ENCODE data around the gene FAM117B.
"Not testable (repeated sequence)": the region's sequence is repeated elsewhere in the genome, so short reads cannot be mapped to it uniquely, and the experiment has no call there.

Gene FAM117B

DNA sequence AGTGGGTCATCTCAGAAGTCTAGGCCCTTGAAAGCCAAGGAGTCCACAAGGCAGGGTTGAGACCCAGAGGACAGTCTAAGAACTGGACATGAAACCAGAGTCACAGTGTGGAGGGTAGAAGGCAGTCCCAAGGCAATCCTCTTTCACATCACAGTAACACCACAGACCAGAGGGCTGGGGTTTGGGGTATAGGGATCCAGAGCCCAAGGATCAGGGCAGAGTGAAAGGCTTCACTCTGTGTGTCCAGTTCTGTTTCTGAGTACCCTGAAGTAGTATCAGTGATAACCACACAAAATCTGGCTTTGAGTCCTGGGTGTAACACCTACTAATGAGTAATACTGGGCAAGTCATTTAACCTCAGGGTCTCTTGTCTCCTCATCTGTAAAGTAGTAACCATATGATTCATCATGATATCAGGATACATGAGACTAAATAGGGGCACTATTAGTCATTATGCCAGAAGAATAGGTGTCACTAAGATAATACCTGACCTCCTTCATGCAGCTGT lies 145.8 kb downstream of the FAM117B start:
- no peak overlapping the region for H3K4me3 ChIP-seq (ENCODE audit: low read length)
- no peak for DNase-seq (ENCODE audit: low read depth, low spot score)

DNA sequence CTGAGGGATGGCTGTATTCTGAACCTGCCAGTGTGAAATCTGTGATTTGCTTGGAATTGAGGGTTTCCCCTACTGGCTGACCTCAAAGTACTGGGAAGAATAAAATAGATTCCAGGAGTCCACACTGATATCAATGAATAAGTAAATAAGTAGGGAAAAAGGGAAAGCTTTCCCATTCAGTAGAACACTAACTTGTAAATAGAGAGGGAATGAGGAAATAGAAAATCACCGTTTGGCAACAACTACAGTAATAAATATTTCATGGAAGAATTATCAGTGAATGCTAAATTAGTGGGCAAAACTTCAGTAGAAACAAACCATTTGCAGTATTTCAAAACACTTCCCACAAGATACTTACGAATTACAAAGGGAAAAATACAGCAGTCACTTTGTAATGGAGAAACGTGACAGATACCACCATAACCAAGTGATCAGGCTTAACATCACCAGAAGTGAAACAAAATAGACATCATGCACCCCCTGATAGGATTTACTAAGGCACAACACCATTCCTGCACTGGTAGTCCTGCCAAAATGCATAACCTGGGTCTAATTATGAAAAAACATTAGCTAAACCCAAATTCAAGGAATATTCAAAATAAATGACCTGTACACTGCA lies 148.3 kb downstream of the FAM117B start:
- no peak overlapping the region for H3K4me3 ChIP-seq (ENCODE audit: low read length)
- DNase-seq (ENCODE audit: low read depth, low spot score), result no peak

DNA sequence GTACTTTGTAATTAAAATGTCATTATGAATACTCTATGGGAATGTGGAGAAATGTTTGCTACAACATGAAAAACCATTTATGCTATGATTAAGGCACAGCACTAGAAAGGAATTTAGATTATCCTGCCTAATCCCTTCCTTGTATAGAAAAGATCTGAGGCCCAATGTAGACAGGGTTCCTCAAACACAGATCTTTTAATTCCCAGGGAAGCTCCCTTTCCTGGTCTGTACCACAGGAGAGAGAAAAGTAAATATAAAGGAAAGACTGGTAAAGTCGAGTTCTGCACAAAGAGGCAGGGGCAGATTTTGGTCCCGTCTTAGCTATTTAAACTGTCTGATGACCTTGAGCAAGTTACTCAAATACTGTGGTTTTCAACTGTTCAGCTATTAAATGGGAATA lies 152.1 kb downstream of the FAM117B start:
- no peak overlapping the region for H3K4me3 ChIP-seq (ENCODE audit: low read length)
- DNase-seq (ENCODE audit: low read depth, low spot score), result no peak

DNA sequence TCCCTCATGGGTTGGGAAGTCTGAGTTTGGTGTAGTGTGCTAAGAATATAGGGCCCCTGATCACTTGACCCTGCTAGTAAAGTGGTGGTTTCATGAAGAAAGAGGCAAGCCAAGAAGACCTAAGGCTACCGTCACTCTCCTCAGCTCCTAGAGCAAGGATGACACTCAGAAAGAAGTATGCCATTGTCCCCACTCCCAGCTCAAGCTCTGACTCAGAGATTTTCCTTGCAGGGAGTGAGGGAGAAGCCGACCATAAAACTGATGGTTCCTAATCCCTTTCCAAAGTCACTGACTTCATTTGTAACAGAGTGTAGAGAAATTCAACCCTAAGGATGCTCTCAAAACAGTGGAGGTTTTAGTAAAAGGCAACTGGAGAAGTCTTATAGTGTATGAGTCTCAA lies 155.9 kb downstream of the FAM117B start:
- DNase-seq (ENCODE audit: low read depth, low spot score), result no peak
- H3K4me3 ChIP-seq (ENCODE audit: low read length), result no peak overlapping the region

DNA sequence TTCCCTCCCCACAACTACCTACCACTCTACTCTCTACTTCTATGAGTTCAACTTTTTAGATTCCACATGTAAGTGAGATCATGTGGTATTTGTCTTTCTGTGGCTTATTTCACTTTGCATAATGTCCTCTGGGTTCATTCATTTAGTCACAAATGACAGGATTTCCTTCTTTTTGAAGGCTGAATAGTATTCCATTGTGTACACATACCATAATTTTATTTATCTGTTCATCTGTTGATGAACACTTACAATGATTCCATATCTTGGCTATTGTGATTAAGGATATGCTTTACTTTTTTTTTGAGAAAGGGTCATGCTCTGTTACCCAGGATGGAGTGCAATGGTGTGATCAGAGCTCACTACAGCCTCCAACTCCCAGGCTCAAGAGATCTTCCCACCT lies 163.2 kb downstream of the FAM117B start:
- DNase-seq (ENCODE audit: low read depth, low spot score), result no peak
- no peak overlapping the region for H3K4me3 ChIP-seq (ENCODE audit: low read length)

DNA sequence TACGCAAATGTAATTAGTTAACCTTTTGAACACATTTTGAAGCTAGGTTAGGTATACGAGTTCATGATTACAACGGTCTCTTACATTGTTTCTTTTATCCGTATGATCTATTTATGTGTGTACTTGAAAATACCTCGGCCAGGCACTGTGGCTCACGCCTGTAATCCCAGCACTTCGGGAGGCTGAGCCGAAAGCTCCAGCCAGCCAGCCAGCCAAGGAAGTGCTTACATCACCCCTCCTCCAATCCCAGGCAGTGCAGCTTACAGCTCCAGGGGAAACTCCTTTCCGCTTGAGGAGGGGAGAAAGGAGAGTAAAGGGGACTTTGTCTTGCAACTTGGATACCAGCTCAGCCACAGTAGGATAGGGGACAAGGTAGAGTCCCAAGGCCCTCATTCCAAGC lies 171.1 kb downstream of the FAM117B start:
- not testable (repeated sequence) for H3K4me3 ChIP-seq (ENCODE audit: low read length); DNase-seq (ENCODE audit: low read depth, low spot score)

DNA sequence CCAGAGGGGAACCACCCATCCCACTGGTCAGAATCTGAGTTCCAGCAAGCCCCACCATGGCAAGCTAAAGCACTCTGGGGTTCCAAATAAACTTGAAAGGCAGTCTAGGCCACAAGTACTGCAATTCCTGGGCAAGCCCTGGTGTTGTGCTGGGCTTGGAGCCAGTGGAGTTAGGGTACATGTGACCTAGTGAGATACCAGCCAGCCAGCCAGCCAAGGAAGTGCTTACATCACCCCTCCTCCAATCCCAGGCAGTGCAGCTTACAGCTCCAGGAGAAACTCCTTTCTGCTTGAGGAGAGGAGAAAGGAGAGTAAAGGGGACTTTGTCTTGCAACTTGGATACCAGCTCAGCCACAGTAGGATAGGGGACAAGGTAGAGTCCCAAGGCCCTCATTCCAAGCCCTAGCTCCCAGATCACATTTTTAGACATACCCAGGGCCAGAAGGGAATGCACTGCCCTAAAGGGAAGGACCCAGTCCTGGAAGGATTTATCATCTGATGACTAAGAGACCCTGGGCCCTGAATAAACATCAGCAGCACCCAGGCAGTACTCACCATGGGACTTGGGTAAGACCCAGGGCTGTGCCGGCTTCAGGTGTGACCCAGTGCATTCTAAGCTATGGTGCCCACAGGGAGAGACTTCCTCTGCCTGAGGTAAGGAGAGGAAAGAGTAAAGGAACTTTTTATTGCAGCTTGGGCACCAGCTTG lies 172.8 kb downstream of the FAM117B start:
- not testable (repeated sequence) for DNase-seq (ENCODE audit: low read depth, low spot score); H3K4me3 ChIP-seq (ENCODE audit: low read length)

DNA sequence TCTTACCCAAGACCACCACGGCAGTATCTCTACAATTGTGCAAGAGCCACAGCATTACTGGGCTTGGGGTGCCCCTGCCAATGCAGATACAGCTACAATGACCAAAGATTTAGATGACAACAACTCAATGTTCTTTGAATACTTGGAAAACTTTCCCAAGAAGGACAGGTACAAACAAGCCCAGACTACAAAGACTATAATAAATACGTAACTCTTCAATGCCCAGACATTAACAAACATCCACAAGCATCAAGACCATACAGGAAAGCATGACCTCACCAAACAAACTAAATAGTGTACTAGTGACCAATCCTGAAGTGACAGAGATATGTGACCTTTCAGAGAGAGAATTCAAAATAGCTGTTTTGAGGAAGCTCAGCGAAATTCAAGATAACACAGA lies 174.0 kb downstream of the FAM117B start:
- no peak overlapping the region for H3K4me3 ChIP-seq (ENCODE audit: low read length)

DNA sequence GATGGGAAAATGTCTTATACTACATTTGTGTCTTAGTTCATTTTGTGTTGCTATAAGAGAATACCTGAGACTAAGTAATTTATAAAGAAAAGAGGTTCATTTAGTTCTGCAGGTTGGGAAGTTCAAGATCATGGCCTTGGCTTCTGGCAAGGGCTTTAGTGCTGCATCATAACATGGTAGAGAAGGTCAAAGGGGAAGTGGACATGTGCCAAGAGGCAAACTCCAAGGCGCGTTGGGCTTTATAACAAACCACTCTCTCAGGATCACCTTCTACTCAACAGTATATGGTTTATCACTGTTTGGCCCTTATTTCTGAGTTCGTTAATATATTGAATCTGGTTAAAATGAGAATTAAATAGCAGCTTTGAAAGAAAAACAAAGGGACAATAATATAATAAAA lies 178.6 kb downstream of the FAM117B start:
- no peak overlapping the region for H3K4me3 ChIP-seq (ENCODE audit: low read length)
- DNase-seq (ENCODE audit: low read depth, low spot score), result no peak

More for the DNA sequence above, 174.0 kb downstream of the FAM117B start:
- DNase-seq (ENCODE audit: low read depth, low spot score), result no peak

DNA sequence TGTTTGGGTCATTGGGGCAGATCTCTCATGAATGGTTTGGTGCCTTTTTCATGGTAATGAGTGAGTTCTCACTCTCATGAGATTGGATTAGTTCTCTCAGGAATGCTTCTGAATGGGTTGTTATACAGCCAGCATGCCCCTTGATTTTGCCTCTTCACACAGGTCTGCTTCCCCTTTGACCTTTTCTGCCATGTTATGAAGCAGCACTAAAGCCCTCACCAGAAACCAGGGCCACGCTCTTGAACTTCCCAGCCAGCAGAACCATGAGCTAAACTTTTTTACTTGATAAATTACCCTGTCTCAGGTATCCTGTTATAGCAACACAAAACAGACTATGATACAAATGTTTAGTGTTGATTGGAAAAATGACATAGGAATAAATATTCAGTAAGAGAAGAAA lies 179.5 kb downstream of the FAM117B start:
- H3K4me3 ChIP-seq (ENCODE audit: low read length), result no peak overlapping the region
- DNase-seq (ENCODE audit: low read depth, low spot score), result no peak

DNA sequence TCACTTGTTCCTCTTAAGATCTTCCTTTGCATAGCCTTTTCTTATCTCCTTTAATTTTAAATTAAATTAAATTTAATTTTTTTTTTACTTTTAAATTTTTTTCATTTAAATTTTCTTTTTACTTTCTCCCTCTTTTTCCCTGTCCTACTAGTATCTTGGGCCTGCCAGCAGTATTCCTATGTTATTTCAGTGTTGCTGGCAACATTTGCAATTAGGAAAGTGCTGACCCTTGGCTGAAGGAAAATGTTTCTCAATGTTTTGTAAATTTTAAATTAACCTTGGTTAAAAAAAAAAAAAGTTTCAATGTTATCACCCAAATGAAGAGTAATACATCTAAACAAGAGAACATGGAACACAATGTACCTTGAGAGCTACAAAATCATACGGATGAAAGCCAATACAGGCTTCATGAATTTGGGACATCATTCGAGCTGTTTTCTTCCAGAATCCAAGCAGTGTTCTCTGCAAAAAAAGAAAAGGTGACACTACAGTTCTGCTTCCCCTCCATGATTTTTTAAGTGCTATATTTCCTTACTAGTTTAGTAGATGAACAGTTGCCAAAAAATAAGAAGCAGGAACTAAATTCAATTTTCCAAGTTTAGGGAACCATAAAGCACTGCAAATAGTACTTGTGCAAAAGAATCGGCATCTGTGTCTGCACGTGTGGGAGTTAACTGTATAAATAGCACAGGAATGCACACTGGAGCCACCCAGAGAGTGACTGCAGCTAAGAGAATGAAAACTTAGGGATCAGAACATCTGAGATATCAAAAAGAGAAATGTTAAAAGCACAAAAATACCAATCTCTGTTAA lies 181.0 kb downstream of the FAM117B start:
- H3K4me3 ChIP-seq (ENCODE audit: low read length), result no peak overlapping the region
- DNase-seq (ENCODE audit: low read depth, low spot score), result no peak

DNA sequence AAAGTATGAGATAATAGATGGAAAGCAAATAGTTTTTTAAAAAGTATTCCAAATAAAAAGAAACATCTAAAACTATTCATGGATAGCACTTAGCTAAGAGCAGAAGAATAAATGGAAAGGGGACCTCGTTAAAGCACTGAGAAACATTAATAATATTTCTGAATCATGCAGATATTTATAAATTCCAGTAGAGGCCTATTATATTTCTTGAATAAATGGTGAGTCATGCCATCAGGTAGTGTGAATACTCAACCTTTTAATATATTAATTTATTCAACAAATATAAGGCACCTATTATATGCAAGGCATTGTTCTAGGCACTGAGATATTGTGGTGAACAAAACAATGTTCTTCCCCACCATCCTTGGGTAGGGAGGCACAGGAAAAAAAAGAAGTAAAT lies 183.0 kb downstream of the FAM117B start:
- no peak for DNase-seq (ENCODE audit: low read depth, low spot score)
- no peak overlapping the region for H3K4me3 ChIP-seq (ENCODE audit: low read length)

DNA sequence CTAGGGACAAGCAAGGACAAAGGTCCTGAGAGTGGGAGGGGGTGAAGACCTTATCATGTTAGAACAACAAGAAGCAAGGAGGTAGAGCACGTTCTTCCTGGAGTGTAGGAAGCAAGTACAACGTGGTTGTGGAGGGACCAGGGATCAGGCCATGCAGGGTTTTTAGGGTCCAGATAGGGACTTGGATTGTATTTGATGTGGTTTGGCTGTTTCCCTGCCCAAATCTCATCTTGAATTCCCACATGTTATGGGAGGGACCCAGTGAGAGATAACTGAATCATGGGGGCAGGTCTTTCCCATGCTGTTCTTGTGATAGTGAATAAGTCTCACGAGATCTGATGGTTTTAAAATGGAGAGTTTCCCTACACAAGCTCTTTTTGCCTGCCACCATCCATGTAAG lies 183.6 kb downstream of the FAM117B start:
- no peak for DNase-seq (ENCODE audit: low read depth, low spot score)
- no peak overlapping the region for H3K4me3 ChIP-seq (ENCODE audit: low read length)

Data from Jurkat, Clone E6-1 (cell line).